ENCODE results near the gene FRAT2. TPM values are rescaled to one million over a fixed set of nuclear protein-coding genes. Genes with fewer than 3 reads are reported as not detected.

FRAT2 gene
- total RNA-seq, 2 donors from 2014 or later, result 7.1 to 8.7 TPM

GRCh38 chr10:97327348-97328294, 6.9 kb downstream of the FRAT2 start:
- H3K9me3 Mint-ChIP-seq, result no peaks in the 10 kb centered on the region
- H3K27ac Mint-ChIP-seq, result peak overlapping the region; percentile 9 to 43
- peak overlapping the region; percentile 50 for H3K4me3 Mint-ChIP-seq
- no peaks in the 10 kb centered on the region for H3K36me3 Mint-ChIP-seq
- H3K27me3 Mint-ChIP-seq, result no peaks in the 10 kb centered on the region
- DNase-seq (ENCODE audit: low spot score) (peak; percentile 5), ATAC-seq (peak; percentile 36 to 65)
- peaks cover 36 to 54% of the 10 kb centered on the region in 2 donors for H3K4me1 Mint-ChIP-seq (ENCODE audit: low read depth in 2 of 2)

GRCh38 chr10:97325754-97326153, 8.8 kb downstream of the FRAT2 start:
- peaks cover 32 to 48% of the 10 kb centered on the region in 2 donors for H3K4me1 Mint-ChIP-seq (ENCODE audit: low read depth in 2 of 2)
- no peak for ATAC-seq
- peak overlapping the region in 1 of 2 donors; percentile 59 for H3K27ac Mint-ChIP-seq
- H3K4me3 Mint-ChIP-seq, result no peak overlapping the region
- H3K9me3 Mint-ChIP-seq, result no peaks in the 10 kb centered on the region
- H3K27me3 Mint-ChIP-seq, result no peaks in the 10 kb centered on the region
- no peak for DNase-seq (ENCODE audit: low spot score)
- no peaks in the 10 kb centered on the region for H3K36me3 Mint-ChIP-seq

- no peaks in the 10 kb centered on the region for H3K36me3 Mint-ChIP-seq
- H3K4me1 Mint-ChIP-seq (ENCODE audit: low read depth in 2 of 2), result peaks cover 35 to 44% of the 10 kb centered on the region in 2 donors
- H3K27me3 Mint-ChIP-seq, result no peaks in the 10 kb centered on the region
- H3K4me3 Mint-ChIP-seq, result no peak overlapping the region
- ATAC-seq (no peak), DNase-seq (ENCODE audit: low spot score) (no peak)
- no peak overlapping the region for H3K27ac Mint-ChIP-seq
- H3K9me3 Mint-ChIP-seq, result no peaks in the 10 kb centered on the region
Measured at GRCh38 chr10:97323501-97323900, 11.0 kb downstream of the FRAT2 start.

- peak overlapping the region in 1 of 2 donors; percentile 62 for H3K27ac Mint-ChIP-seq
- H3K27me3 Mint-ChIP-seq, result no peaks in the 10 kb centered on the region
- no peaks in the 10 kb centered on the region for H3K36me3 Mint-ChIP-seq
- H3K4me1 Mint-ChIP-seq (ENCODE audit: low read depth in 2 of 2), result peaks cover 25 to 31% of the 10 kb centered on the region in 2 donors
- no peak for ATAC-seq
- H3K9me3 Mint-ChIP-seq, result no peaks in the 10 kb centered on the region
- H3K4me3 Mint-ChIP-seq, result peak overlapping the region; percentile 92
- DNase-seq (ENCODE audit: low spot score), result no peak
Measured at GRCh38 chr10:97321804-97322190, 12.7 kb downstream of the FRAT2 start.

GRCh38 chr10:97321032-97321803, 13.3 kb downstream of the FRAT2 start:
- Mint-ChIP-seq H3K4me1 (ENCODE audit: low read depth in 2 of 2) (peaks cover 25 to 29% of the 10 kb centered on the region in 2 donors), H3K36me3 (no peaks in the 10 kb centered on the region), H3K27me3 (no peaks in the 10 kb centered on the region), H3K4me3 (peak overlapping the region; percentile 92), H3K9me3 (no peaks in the 10 kb centered on the region), H3K27ac (peak overlapping the region; percentile 83 to 87)
- ATAC-seq (no peak), DNase-seq (ENCODE audit: low spot score) (no peak)

GRCh38 chr10:97320480-97321031, 14.0 kb downstream of the FRAT2 start:
- ATAC-seq (no peak), DNase-seq (ENCODE audit: low spot score) (peak; percentile 63)
- Mint-ChIP-seq H3K27ac (peak overlapping the region; percentile 83 to 87), H3K4me1 (ENCODE audit: low read depth in 2 of 2) (peaks cover 22 to 23% of the 10 kb centered on the region in 2 donors), H3K9me3 (no peaks in the 10 kb centered on the region), H3K36me3 (no peaks in the 10 kb centered on the region), H3K27me3 (no peaks in the 10 kb centered on the region), H3K4me3 (peak overlapping the region; percentile 92)

- Mint-ChIP-seq H3K27me3 (no peaks in the 10 kb centered on the region), H3K9me3 (no peaks in the 10 kb centered on the region), H3K36me3 (no peaks in the 10 kb centered on the region), H3K27ac (peak overlapping the region; percentile 83 to 87), H3K4me3 (peak overlapping the region; percentile 98), H3K4me1 (ENCODE audit: low read depth in 2 of 2) (peaks cover 22 to 23% of the 10 kb centered on the region in 2 donors)
- peak; percentile 56 to 67 for ATAC-seq
- DNase-seq (ENCODE audit: low spot score), result peak; percentile 73
Measured at GRCh38 chr10:97319671-97320479, 14.7 kb downstream of the FRAT2 start.

GRCh38 chr10:97318772-97319651, 15.5 kb downstream of the FRAT2 start, which contains the start of gene FRAT1:
FRAT1 (plus strand) TSS chr10:97319271; CDS start chr10:97319454, 183 bp downstream.
- H3K4me3 Mint-ChIP-seq, result peak within 1 kb of the TSS; percentile 98
- no peaks in the 10 kb centered on the region for H3K27me3 Mint-ChIP-seq
- DNase-seq (ENCODE audit: low spot score), result peak; percentile 93
- H3K27ac Mint-ChIP-seq, result peak within 1 kb of the TSS; percentile 88 to 95
- H3K36me3 Mint-ChIP-seq, result no peaks in the 10 kb centered on the region
- peaks cover 22 to 23% of the 10 kb centered on the region in 2 donors for H3K4me1 Mint-ChIP-seq (ENCODE audit: low read depth in 2 of 2)
- ATAC-seq, result peak; percentile 85 to 92
- H3K9me3 Mint-ChIP-seq, result no peaks in the 10 kb centered on the region

GRCh38 chr10:97314671-97315070, 19.9 kb downstream of the FRAT2 start:
- ATAC-seq, result no peak
- Mint-ChIP-seq H3K4me3 (no peak overlapping the region), H3K9me3 (no peaks in the 10 kb centered on the region), H3K4me1 (ENCODE audit: low read depth in 2 of 2) (peaks cover 6% of the 10 kb centered on the region in 2 donors), H3K27ac (no peak overlapping the region), H3K36me3 (no peaks in the 10 kb centered on the region), H3K27me3 (no peaks in the 10 kb centered on the region)
- no peak for DNase-seq (ENCODE audit: low spot score)

- no peak for DNase-seq (ENCODE audit: low spot score)
- H3K27ac Mint-ChIP-seq, result no peak overlapping the region
- no peaks in the 10 kb centered on the region for H3K9me3 Mint-ChIP-seq
- no peaks in the 10 kb centered on the region for H3K4me1 Mint-ChIP-seq (ENCODE audit: low read depth in 2 of 2)
- no peak for ATAC-seq
- no peak overlapping the region for H3K4me3 Mint-ChIP-seq
- H3K27me3 Mint-ChIP-seq, result no peaks in the 10 kb centered on the region
- H3K36me3 Mint-ChIP-seq, result no peaks in the 10 kb centered on the region
Measured at GRCh38 chr10:97312897-97313296, 21.6 kb downstream of the FRAT2 start.

- no peak overlapping the region for H3K27ac Mint-ChIP-seq
- no peaks in the 10 kb centered on the region for H3K9me3 Mint-ChIP-seq
- no peaks in the 10 kb centered on the region for H3K4me1 Mint-ChIP-seq (ENCODE audit: low read depth in 2 of 2)
- no peak for DNase-seq (ENCODE audit: low spot score)
- H3K27me3 Mint-ChIP-seq, result no peaks in the 10 kb centered on the region
- ATAC-seq, result no peak
- H3K4me3 Mint-ChIP-seq, result no peak overlapping the region
- no peaks in the 10 kb centered on the region for H3K36me3 Mint-ChIP-seq
Measured at GRCh38 chr10:97311111-97311626, 23.4 kb downstream of the FRAT2 start.
